Stimulated activated naive CD4-positive, alpha-beta T cell treated with Interleukin-2 at 50 U/mL for 16 hours (primary cell): Measurements from ENCODE around the gene GCDH.
A peak's percentile ranks its signal among the peaks of the same experiment; 100 is the strongest.

Source experiments
- DNase-seq: peaks from one replicate; lab custom pipeline; 2025; lab: John Stamatoyannopoulos, UW

The GCDH gene

GRCh38 chr19:12940897-12941296 lies 49.9 kb downstream of the GCDH start:
- no peak for DNase-seq

- no peak for DNase-seq
These were observed 52.6 kb downstream of the GCDH start for GRCh38 chr19:12943437-12944044.

GRCh38 chr19:12944104-12944674 lies 53.2 kb downstream of the GCDH start:
- DNase-seq, result no peak

GRCh38 chr19:12945479-12946091 lies 54.6 kb downstream of the GCDH start, which contains the start of gene RAD23A:
RAD23A (plus strand) TSS chr19:12945862; CDS start chr19:12945949, 87 bp downstream.
- DNase-seq, result peak; percentile 95

GRCh38 chr19:12946092-12946721 lies 55.2 kb downstream of the GCDH start:
- DNase-seq, result peak; percentile 52

- no peak for DNase-seq
These were observed 56.0 kb downstream of the GCDH start for GRCh38 chr19:12946731-12947496.

GRCh38 chr19:12947702-12948611 lies 57.0 kb downstream of the GCDH start:
- no peak for DNase-seq

GRCh38 chr19:12948612-12949362 lies 57.8 kb downstream of the GCDH start:
- DNase-seq, result no peak
